ENCODE data around the gene SGMS1. TPM values are rescaled to one million over a fixed set of nuclear protein-coding genes. Genes with fewer than 3 reads are reported as not detected.

The SGMS1 gene
- polyA plus RNA-seq, 1 donor (not counting 4 experiments of a cell fraction or from before 2014, with no cell fraction given), result 18.3 TPM

- Histone ChIP-seq H3K9ac (ENCODE audit: control insufficient read depth, extremely low read depth, insufficient read depth, low read length) (peak overlapping the region; percentile 23), H2AFZ (ENCODE audit: control insufficient read depth, low read length) (no peak overlapping the region), H3K27ac (ENCODE audit: control insufficient read depth, insufficient read depth, low read length) (peak overlapping the region; percentile 75), H3K36me3 (ENCODE audit: control insufficient read depth in 2 of 2, extremely low read depth in 1 of 2, insufficient read depth in 2 of 2, low read length in 2 of 2) (no peaks in the 10 kb centered on the region), H3K79me2 (ENCODE audit: control insufficient read depth, insufficient read depth, low read length) (peaks cover 7% of the 10 kb centered on the region), H4K20me1 (ENCODE audit: control insufficient read depth, extremely low read depth, insufficient read depth, low read length) (peaks cover 3% of the 10 kb centered on the region), H3K9me3 (ENCODE audit: control insufficient read depth, low read depth, low read length) (no peaks in the 10 kb centered on the region), H3K4me3 (ENCODE audit: control insufficient read depth in 2 of 3, extremely low read depth in 1 of 3, insufficient read depth in 2 of 3, low read depth in 1 of 3, low read length in 3 of 3) (peak overlapping the region in 1 of 3 experiments; percentile 54), H3K4me1 (ENCODE audit: control insufficient read depth, extremely low read depth, insufficient read depth, low read length) (peaks cover 42% of the 10 kb centered on the region), H3K4me2 (ENCODE audit: control insufficient read depth, extremely low read depth, insufficient read depth, low read depth, low read length) (peak overlapping the region; percentile 80), H3K27me3 (ENCODE audit: control insufficient read depth, extremely low read depth, insufficient read depth, low read length) (no peaks in the 10 kb centered on the region), H3K9me1 (ENCODE audit: control insufficient read depth, extremely low read depth, insufficient read depth, low read length) (no peaks in the 10 kb centered on the region)
- FAIRE-seq, result peak; percentile 100
- no peak for TF ChIP-seq EZH2 (IDR thresholded peaks at IDR 0.05; ENCODE audit: low read length)
- no peak for TF ChIP-seq CTCF (optimal IDR thresholded peaks at IDR 0.05 in 1 of 3, IDR thresholded peaks at IDR 0.05 in 1 of 3, conservative IDR thresholded peaks at IDR 0.05 in 1 of 3; ENCODE audit: extremely low read depth in 1 of 3, insufficient read depth in 2 of 3, low read length in 3 of 3)
- peak; percentile 77 for DNase-seq (ENCODE audit: low read depth, low spot score)
- dilution Hi-C loops (cut with MboI; ENCODE audit: extremely low pct_ligation_motif_present, low sequenced_read_pairs), result no loop called here
These were observed 18.3 kb downstream of the SGMS1 start for GRCh38 chr10:50605269-50605950.

GRCh38 chr10:50604809-50605208 lies 18.9 kb downstream of the SGMS1 start:
- peaks cover 3% of the 10 kb centered on the region for H4K20me1 ChIP-seq (ENCODE audit: control insufficient read depth, extremely low read depth, insufficient read depth, low read length)
- H3K4me3 ChIP-seq (ENCODE audit: control insufficient read depth in 2 of 3, extremely low read depth in 1 of 3, insufficient read depth in 2 of 3, low read depth in 1 of 3, low read length in 3 of 3), result peak overlapping the region in 1 of 3 experiments; percentile 54
- H3K4me2 ChIP-seq (ENCODE audit: control insufficient read depth, extremely low read depth, insufficient read depth, low read depth, low read length), result peak overlapping the region; percentile 80
- dilution Hi-C loops (cut with MboI; ENCODE audit: extremely low pct_ligation_motif_present, low sequenced_read_pairs), result no loop called here
- no peak overlapping the region for H2AFZ ChIP-seq (ENCODE audit: control insufficient read depth, low read length)
- H3K27me3 ChIP-seq (ENCODE audit: control insufficient read depth, extremely low read depth, insufficient read depth, low read length), result no peaks in the 10 kb centered on the region
- H3K9ac ChIP-seq (ENCODE audit: control insufficient read depth, extremely low read depth, insufficient read depth, low read length), result peak overlapping the region; percentile 23
- H3K27ac ChIP-seq (ENCODE audit: control insufficient read depth, insufficient read depth, low read length), result peak overlapping the region; percentile 75
- DNase-seq (ENCODE audit: low read depth, low spot score), result no peak
- H3K9me1 ChIP-seq (ENCODE audit: control insufficient read depth, extremely low read depth, insufficient read depth, low read length), result no peaks in the 10 kb centered on the region
- peaks cover 4% of the 10 kb centered on the region for H3K79me2 ChIP-seq (ENCODE audit: control insufficient read depth, insufficient read depth, low read length)
- H3K4me1 ChIP-seq (ENCODE audit: control insufficient read depth, extremely low read depth, insufficient read depth, low read length), result peaks cover 46% of the 10 kb centered on the region
- FAIRE-seq, result no peak
- no peaks in the 10 kb centered on the region for H3K36me3 ChIP-seq (ENCODE audit: control insufficient read depth in 2 of 2, extremely low read depth in 1 of 2, insufficient read depth in 2 of 2, low read length in 2 of 2)
- TF ChIP-seq EZH2 (IDR thresholded peaks at IDR 0.05; ENCODE audit: low read length), result no peak
- no peak for TF ChIP-seq CTCF (optimal IDR thresholded peaks at IDR 0.05 in 1 of 3, IDR thresholded peaks at IDR 0.05 in 1 of 3, conservative IDR thresholded peaks at IDR 0.05 in 1 of 3; ENCODE audit: extremely low read depth in 1 of 3, insufficient read depth in 2 of 3, low read length in 3 of 3)
- no peaks in the 10 kb centered on the region for H3K9me3 ChIP-seq (ENCODE audit: control insufficient read depth, low read depth, low read length)
